ENCODE data around the gene SPG7.

- TF ChIP-seq CTCF (IDR thresholded peaks at IDR 0.05), result no peak
- TF ChIP-seq POLR2AphosphoS5 (IDR thresholded peaks at IDR 0.05), result no peak
- TF ChIP-seq EP300 (IDR thresholded peaks at IDR 0.05), result no peak
Measured at GRCh38 chr16:89570342-89570923, 62.2 kb downstream of the SPG7 start.
